Left colon (tissue), 2 donors: ENCODE data around the gene COL1A2. TPM values are rescaled to one million over a fixed set of nuclear protein-coding genes. Genes with fewer than 3 reads are reported as not detected.

Experiments used
- ATAC-seq: fragments of 200-7000 bp; cut with Tn5 transposase; one replicate; pipeline ENCODE4 v1.9.1; 2020; ENCODE audit warnings: mild to moderate bottlenecking, moderate library complexity
- DNase-seq, 2 donors: peaks; one replicate each; pipeline ENCODE4 v3.0.0-alpha.2; 2020
- intact Hi-C, 2 donors: fragments of 100-400 bp; cut with DNase I in 1 of 2; cut with micrococcal nuclease in 1 of 2; formaldehyde crosslinking; loops; one replicate each; pipeline versions ENCODE4 v1.11.2 to v1.14.0; 2022; cut with DNase I, micrococcal nuclease
- total RNA-seq, 2 donors: library from RNA; stranded (reverse); fragmentation: NEBNext Ultra II Directional; extraction: Animal tissue kit (Norgen Biotek cat#: 25700); gene quantifications; one replicate each; pipeline ENCODE4 v1.2.1, GENCODE V29; 2021
- donor health status: DM: no; HTN: no; CAD: no.
- donor health status: DM: yes; HTN: yes; CAD: no.

Gene COL1A2
- total RNA-seq, 2 donors from 2014 or later, result 28.1 to 103 TPM

DNA sequence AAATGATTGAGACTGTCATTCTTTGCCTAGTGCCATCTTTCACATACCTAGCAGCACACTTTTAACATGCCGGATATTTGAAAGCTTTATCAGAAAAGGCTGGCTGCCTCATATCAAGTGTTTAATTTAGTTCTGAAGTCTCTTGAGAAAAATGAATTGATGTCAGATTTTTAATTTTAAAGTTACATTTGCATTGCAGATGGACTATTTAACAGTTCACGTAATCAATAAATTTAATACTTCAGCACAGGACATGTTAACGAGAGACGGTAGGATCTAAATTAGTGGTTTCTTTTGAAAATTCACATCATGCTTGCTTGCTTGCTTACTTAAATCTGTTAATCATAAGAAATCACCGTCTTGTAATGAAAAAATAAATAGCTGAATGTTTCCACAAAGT is 51.6 kb downstream of the COL1A2 start:
- DNase-seq, result no peak
- intact Hi-C loops, result loop anchor here in 1 of 2 donors (10.0 kb wide), 2 partner anchors 798 to 1038 kb away; partner anchors contain the start of gene ASB4
- ATAC-seq, result no peak

GRCh38 chr7:94449151-94449725 is 54.5 kb downstream of the COL1A2 start:
- intact Hi-C loops, result loop anchor here in 1 of 2 donors (10.0 kb wide), 2 partner anchors 796 to 1036 kb away; partner anchors contain the start of gene ASB4
- no peak for DNase-seq
- peak; percentile 69 for ATAC-seq

DNA sequence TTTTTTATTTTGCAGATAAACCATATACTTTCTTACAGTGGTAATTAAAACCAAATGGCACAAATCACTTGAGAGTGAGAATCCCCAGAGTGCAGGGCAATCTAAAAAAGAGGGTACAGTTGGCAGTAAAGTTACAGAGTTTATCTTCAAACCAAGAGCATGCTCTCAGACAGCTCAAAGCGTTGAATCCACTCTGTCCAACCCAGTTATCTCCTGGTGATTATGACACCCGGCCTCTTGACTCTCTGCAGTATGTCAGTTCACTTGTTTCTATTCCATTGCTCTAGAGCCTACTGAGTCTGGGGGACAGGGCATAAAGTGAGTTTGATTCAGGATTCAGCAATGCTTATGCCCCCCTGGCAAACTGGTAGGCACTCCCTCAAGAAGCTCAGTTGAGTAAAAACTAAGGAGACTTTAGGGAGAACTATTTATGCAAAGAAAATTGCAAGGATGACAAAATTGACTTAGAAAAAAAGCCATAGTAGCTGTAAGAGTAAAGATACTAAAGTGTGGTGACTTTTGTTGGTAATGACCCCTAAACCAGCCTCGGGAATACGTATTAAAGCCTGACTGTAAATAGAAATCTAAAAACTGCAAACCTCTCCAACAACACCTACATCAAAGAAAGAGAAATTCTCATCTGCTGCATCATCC is 55.5 kb downstream of the COL1A2 start:
- ATAC-seq, result no peak
- intact Hi-C loops, result loop anchor here in 1 of 2 donors (10.0 kb wide), 1 partner anchor 205 kb away; the partner anchor contains the start of gene SGCE

DNA sequence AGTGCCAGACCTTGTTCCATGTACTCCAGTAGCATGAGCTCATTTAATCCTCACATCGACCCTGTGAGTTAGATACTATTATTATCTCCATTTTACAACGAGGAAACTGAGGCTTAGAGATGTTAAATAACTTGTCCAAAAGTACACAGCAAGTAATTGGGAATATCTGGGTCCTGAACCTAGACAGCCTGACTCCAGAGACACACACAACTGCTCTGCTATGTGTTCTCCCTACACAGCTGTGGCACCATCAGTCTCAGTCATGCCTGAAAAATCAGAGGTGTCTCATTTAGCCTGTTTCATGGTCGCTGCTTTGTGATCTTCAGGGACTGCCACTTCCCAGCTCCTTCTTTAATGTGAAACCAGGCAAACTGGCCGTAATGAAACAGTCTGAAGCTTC is 56.5 kb downstream of the COL1A2 start:
- intact Hi-C loops, result loop anchor here in 1 of 2 donors (10.0 kb wide), 1 partner anchor 204 kb away; the partner anchor contains the start of gene SGCE
- no peak for ATAC-seq
- no peak for DNase-seq

More for the DNA sequence above, 55.5 kb downstream of the COL1A2 start:
- no peak for DNase-seq

GRCh38 chr7:94452239-94452638 is 57.5 kb downstream of the COL1A2 start:
- DNase-seq (no peak), ATAC-seq (no peak)
- intact Hi-C loops, result loop anchor here in 1 of 2 donors (10.0 kb wide), 1 partner anchor 203 kb away; the partner anchor contains the start of gene SGCE

GRCh38 chr7:94453898-94454297 is 59.2 kb downstream of the COL1A2 start:
- intact Hi-C loops, result loop anchor here in 1 of 2 donors (10.0 kb wide), 1 partner anchor 201 kb away; the partner anchor contains the start of gene SGCE
- DNase-seq, result no peak
- no peak for ATAC-seq

GRCh38 chr7:94458041-94458440 is 63.3 kb downstream of the COL1A2 start:
- no peak for DNase-seq
- ATAC-seq, result no peak
- intact Hi-C loops, result loop anchor here in 1 of 2 donors (5.0 to 10.0 kb wide), 2 partner anchors 49 to 197 kb away; partner anchors contain the start of genes CASD1 and SGCE

GRCh38 chr7:94466516-94466915 is 71.8 kb downstream of the COL1A2 start:
- ATAC-seq (no peak), DNase-seq (no peak)
- intact Hi-C loops, result no loop called here

DNA sequence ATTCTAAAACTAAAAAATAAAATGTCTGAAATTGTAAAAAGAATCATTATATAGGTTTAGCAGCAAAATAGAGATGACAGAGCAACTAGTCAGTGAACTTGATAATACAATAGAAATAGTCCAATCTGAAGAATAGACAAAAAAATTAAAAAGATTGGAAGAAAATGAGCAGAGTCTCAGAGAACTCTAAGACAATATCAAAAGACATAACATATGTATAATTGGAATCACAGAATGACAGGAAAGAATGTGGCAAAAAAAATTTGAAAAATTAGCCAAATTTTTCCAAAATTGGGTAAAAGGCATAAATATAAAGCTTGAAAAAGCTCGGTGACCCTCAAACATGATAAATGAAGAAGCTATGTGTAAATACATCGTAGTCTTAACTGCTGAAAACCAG is 76.9 kb downstream of the COL1A2 start:
- intact Hi-C loops, result no loop called here
- ATAC-seq (no peak), DNase-seq (no peak)

DNA sequence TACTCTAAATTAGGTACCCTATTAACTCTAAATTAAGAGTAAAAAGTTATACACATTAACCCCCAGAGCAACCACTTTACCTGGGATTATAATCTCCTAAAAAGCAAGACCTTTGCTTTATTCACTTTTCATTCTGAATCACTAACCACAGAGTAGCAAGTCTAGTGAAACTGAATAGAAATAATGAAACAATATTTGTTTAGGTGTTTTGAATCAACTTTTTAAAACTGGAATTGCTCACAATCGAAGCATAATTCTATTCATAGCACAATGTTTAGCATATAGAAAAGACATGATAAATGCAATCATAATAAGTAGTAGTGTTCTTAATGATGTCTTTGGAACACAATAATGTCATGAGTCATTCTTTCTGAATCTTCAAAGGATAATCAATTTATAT is 77.9 kb downstream of the COL1A2 start:
- no peak for ATAC-seq
- intact Hi-C loops, result no loop called here
- no peak for DNase-seq

DNA sequence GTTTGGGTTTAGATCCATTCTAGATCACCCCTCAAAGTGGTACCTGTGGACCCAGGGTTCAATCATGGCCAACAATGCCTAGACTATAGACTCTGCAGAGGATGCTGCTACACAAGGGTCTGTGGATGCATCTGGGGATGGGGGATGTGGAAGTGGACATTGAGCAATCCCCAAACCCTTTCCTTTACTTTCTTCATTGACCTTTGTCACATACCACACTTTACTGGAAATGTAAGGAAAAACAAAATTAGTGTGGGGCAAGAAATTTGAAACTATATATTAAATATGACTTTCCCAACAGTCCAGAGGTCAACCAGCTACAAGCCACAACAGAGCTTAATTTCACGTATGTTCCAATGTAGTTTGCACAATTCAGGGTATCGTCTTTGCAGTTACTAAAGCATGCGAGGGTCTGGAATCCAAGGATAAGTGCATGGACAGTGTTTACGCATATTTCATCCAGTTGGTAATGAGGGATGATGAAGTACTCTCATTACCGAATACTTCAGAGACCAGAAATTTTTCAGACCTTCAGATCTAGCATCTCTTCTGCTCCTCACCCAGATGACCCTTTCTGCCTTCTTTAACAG is 81.7 kb downstream of the COL1A2 start:
- ATAC-seq (no peak), DNase-seq (no peak)
- intact Hi-C loops, result no loop called here

DNA sequence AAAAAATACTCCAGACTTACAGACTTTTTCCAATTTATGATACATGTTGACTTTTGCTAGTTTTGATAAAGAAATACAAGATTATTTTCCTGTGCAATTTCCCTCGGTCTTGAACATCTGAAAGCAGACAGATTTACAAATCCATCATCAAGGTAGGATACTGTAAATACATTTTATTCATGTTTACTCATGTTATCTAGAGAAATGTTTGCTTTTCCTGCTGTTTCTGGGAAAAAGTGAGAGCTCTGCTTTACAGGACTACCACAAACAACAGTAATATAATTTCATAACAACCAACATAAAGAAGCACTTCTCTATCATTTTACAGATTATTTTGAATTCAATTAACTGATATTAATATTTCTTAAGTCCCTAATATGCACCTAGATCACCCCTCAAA is 83.2 kb downstream of the COL1A2 start:
- ATAC-seq, result no peak
- no peak for DNase-seq
- intact Hi-C loops, result no loop called here

GRCh38 chr7:94478648-94479214 is 84.0 kb downstream of the COL1A2 start:
- DNase-seq (no peak), ATAC-seq (no peak)
- intact Hi-C loops, result no loop called here

Other genes starting within 250 kb of the COL1A2 start
- 10 to 100 TPM; 45.9 to 64.4 TPM for gene CASD1, start 114.9 kb downstream of the COL1A2 start, total RNA-seq